GM12891 (cell line): ENCODE results near the gene TRIB2.

ENCODE experiments used
- POLR2A ChIP-seq: IDR thresholded peaks from 2 replicates; pipeline ENCODE4 v1.6.1; 2011; ENCODE audit warnings: low read depth, low read length, control low read depth
- POLR2AphosphoS5 ChIP-seq: IDR thresholded peaks from 2 replicates; pipeline ENCODE4 v1.6.1; 2011; ENCODE audit warnings: low read depth, low read length, control low read depth
- POU2F2 ChIP-seq: IDR thresholded peaks from 2 replicates; pipeline ENCODE4 v1.6.1; 2011; ENCODE audit warnings: low read depth, mild to moderate bottlenecking, control low read depth, low read length, moderate library complexity
- SPI1 ChIP-seq: IDR thresholded peaks from 2 replicates; pipeline ENCODE4 v1.6.1; 2011; ENCODE audit warnings: low read depth, low read length, control low read depth
- TAF1 ChIP-seq: IDR thresholded peaks from 2 replicates; pipeline ENCODE4 v1.6.1; 2011; ENCODE audit warnings: low read depth, low read length, control low read depth

- TF ChIP-seq POLR2A (no peak), POU2F2 (no peak), SPI1 (no peak), POLR2AphosphoS5 (no peak), TAF1 (no peak)
These were observed 49.7 kb downstream of the TRIB2 start for GRCh38 chr2:12766421-12766879.
